ENCODE results near the gene PPP2R2B.

PPP2R2B gene

GRCh38 chr5:146697211-146697610, 181.3 kb downstream of the PPP2R2B start:
- no peaks in the 10 kb centered on the region for H3K9me3 ChIP-seq (ENCODE audit: control insufficient read depth, low read length)
- no peak overlapping the region for H3K9ac ChIP-seq (ENCODE audit: low read length)
- no peak overlapping the region for H3K4me3 ChIP-seq (ENCODE audit: low read length)
- H3K4me1 ChIP-seq (ENCODE audit: control insufficient read depth, insufficient read depth, low read length) = no peaks in the 10 kb centered on the region
- DNase-seq (ENCODE audit: low read depth) = no peak
- no peaks in the 10 kb centered on the region for H3K36me3 ChIP-seq (ENCODE audit: control insufficient read depth, insufficient read depth, low read length, severe bottlenecking)
- no peaks in the 10 kb centered on the region for H3K27me3 ChIP-seq (replicated peaks; ENCODE audit: control insufficient read depth, insufficient read depth, low read length)

- H3K4me1 ChIP-seq (ENCODE audit: control insufficient read depth, insufficient read depth, low read length) = no peaks in the 10 kb centered on the region
- H3K9me3 ChIP-seq (ENCODE audit: control insufficient read depth, low read length) = peaks cover 3% of the 10 kb centered on the region
- H3K27me3 ChIP-seq (replicated peaks; ENCODE audit: control insufficient read depth, insufficient read depth, low read length) = no peaks in the 10 kb centered on the region
- no peak overlapping the region for H3K9ac ChIP-seq (ENCODE audit: low read length)
- no peaks in the 10 kb centered on the region for H3K36me3 ChIP-seq (ENCODE audit: control insufficient read depth, insufficient read depth, low read length, severe bottlenecking)
- H3K4me3 ChIP-seq (ENCODE audit: low read length) = no peak overlapping the region
- no peak for DNase-seq (ENCODE audit: low read depth)
Measured at GRCh38 chr5:146695646-146696045, 182.9 kb downstream of the PPP2R2B start.

- no peak for DNase-seq (ENCODE audit: low read depth)
- H3K4me1 ChIP-seq (ENCODE audit: control insufficient read depth, insufficient read depth, low read length) = no peaks in the 10 kb centered on the region
- peaks cover 3% of the 10 kb centered on the region for H3K9me3 ChIP-seq (ENCODE audit: control insufficient read depth, low read length)
- no peaks in the 10 kb centered on the region for H3K36me3 ChIP-seq (ENCODE audit: control insufficient read depth, insufficient read depth, low read length, severe bottlenecking)
- H3K9ac ChIP-seq (ENCODE audit: low read length) = no peak overlapping the region
- no peaks in the 10 kb centered on the region for H3K27me3 ChIP-seq (replicated peaks; ENCODE audit: control insufficient read depth, insufficient read depth, low read length)
- H3K4me3 ChIP-seq (ENCODE audit: low read length) = no peak overlapping the region
Measured at GRCh38 chr5:146690880-146691355, 187.6 kb downstream of the PPP2R2B start.

GRCh38 chr5:146687630-146688029, 190.9 kb downstream of the PPP2R2B start:
- H3K36me3 ChIP-seq (ENCODE audit: control insufficient read depth, insufficient read depth, low read length, severe bottlenecking) = no peaks in the 10 kb centered on the region
- no peak for DNase-seq (ENCODE audit: low read depth)
- H3K27me3 ChIP-seq (replicated peaks; ENCODE audit: control insufficient read depth, insufficient read depth, low read length) = no peaks in the 10 kb centered on the region
- peaks cover 5% of the 10 kb centered on the region for H3K4me1 ChIP-seq (ENCODE audit: control insufficient read depth, insufficient read depth, low read length)
- H3K9me3 ChIP-seq (ENCODE audit: control insufficient read depth, low read length) = peaks cover 3% of the 10 kb centered on the region
- H3K4me3 ChIP-seq (ENCODE audit: low read length) = no peak overlapping the region
- H3K9ac ChIP-seq (ENCODE audit: low read length) = no peak overlapping the region

GRCh38 chr5:146683861-146684260, 194.7 kb downstream of the PPP2R2B start:
- Histone ChIP-seq H3K4me1 (ENCODE audit: control insufficient read depth, insufficient read depth, low read length) (peaks cover 11% of the 10 kb centered on the region), H3K9ac (ENCODE audit: low read length) (no peak overlapping the region), H3K36me3 (ENCODE audit: control insufficient read depth, insufficient read depth, low read length, severe bottlenecking) (no peaks in the 10 kb centered on the region), H3K27me3 (replicated peaks; ENCODE audit: control insufficient read depth, insufficient read depth, low read length) (no peaks in the 10 kb centered on the region), H3K9me3 (ENCODE audit: control insufficient read depth, low read length) (no peaks in the 10 kb centered on the region), H3K4me3 (ENCODE audit: low read length) (no peak overlapping the region)
- no peak for DNase-seq (ENCODE audit: low read depth)

GRCh38 chr5:146682899-146683532, 195.5 kb downstream of the PPP2R2B start:
- DNase-seq (ENCODE audit: low read depth) = no peak
- Histone ChIP-seq H3K4me1 (ENCODE audit: control insufficient read depth, insufficient read depth, low read length) (peaks cover 11% of the 10 kb centered on the region), H3K4me3 (ENCODE audit: low read length) (no peak overlapping the region), H3K9ac (ENCODE audit: low read length) (no peak overlapping the region), H3K36me3 (ENCODE audit: control insufficient read depth, insufficient read depth, low read length, severe bottlenecking) (no peaks in the 10 kb centered on the region), H3K27me3 (replicated peaks; ENCODE audit: control insufficient read depth, insufficient read depth, low read length) (no peaks in the 10 kb centered on the region), H3K9me3 (ENCODE audit: control insufficient read depth, low read length) (no peaks in the 10 kb centered on the region)

- Histone ChIP-seq H3K36me3 (ENCODE audit: control insufficient read depth, insufficient read depth, low read length, severe bottlenecking) (no peaks in the 10 kb centered on the region), H3K9ac (ENCODE audit: low read length) (no peak overlapping the region), H3K27me3 (replicated peaks; ENCODE audit: control insufficient read depth, insufficient read depth, low read length) (no peaks in the 10 kb centered on the region), H3K9me3 (ENCODE audit: control insufficient read depth, low read length) (no peaks in the 10 kb centered on the region), H3K4me3 (ENCODE audit: low read length) (no peak overlapping the region), H3K4me1 (ENCODE audit: control insufficient read depth, insufficient read depth, low read length) (peaks cover 11% of the 10 kb centered on the region)
- DNase-seq (ENCODE audit: low read depth) = no peak
Measured at GRCh38 chr5:146681585-146682105, 196.9 kb downstream of the PPP2R2B start.

- Histone ChIP-seq H3K9me3 (ENCODE audit: control insufficient read depth, low read length) (no peaks in the 10 kb centered on the region), H3K27me3 (replicated peaks; ENCODE audit: control insufficient read depth, insufficient read depth, low read length) (no peaks in the 10 kb centered on the region), H3K4me3 (ENCODE audit: low read length) (no peak overlapping the region), H3K36me3 (ENCODE audit: control insufficient read depth, insufficient read depth, low read length, severe bottlenecking) (no peaks in the 10 kb centered on the region), H3K9ac (ENCODE audit: low read length) (no peak overlapping the region), H3K4me1 (ENCODE audit: control insufficient read depth, insufficient read depth, low read length) (peaks cover 11% of the 10 kb centered on the region)
- DNase-seq (ENCODE audit: low read depth) = no peak
Measured at GRCh38 chr5:146680846-146681584, 197.5 kb downstream of the PPP2R2B start.

- no peak overlapping the region for H3K9ac ChIP-seq (ENCODE audit: low read length)
- H3K27me3 ChIP-seq (replicated peaks; ENCODE audit: control insufficient read depth, insufficient read depth, low read length) = no peaks in the 10 kb centered on the region
- H3K4me3 ChIP-seq (ENCODE audit: low read length) = no peak overlapping the region
- H3K36me3 ChIP-seq (ENCODE audit: control insufficient read depth, insufficient read depth, low read length, severe bottlenecking) = no peaks in the 10 kb centered on the region
- no peaks in the 10 kb centered on the region for H3K9me3 ChIP-seq (ENCODE audit: control insufficient read depth, low read length)
- H3K4me1 ChIP-seq (ENCODE audit: control insufficient read depth, insufficient read depth, low read length) = peaks cover 21% of the 10 kb centered on the region
- DNase-seq (ENCODE audit: low read depth) = no peak
Measured at GRCh38 chr5:146675636-146676035, 202.9 kb downstream of the PPP2R2B start.

- Histone ChIP-seq H3K9ac (ENCODE audit: low read length) (no peak overlapping the region), H3K4me1 (ENCODE audit: control insufficient read depth, insufficient read depth, low read length) (peaks cover 31% of the 10 kb centered on the region), H3K27me3 (replicated peaks; ENCODE audit: control insufficient read depth, insufficient read depth, low read length) (no peaks in the 10 kb centered on the region), H3K36me3 (ENCODE audit: control insufficient read depth, insufficient read depth, low read length, severe bottlenecking) (no peaks in the 10 kb centered on the region), H3K9me3 (ENCODE audit: control insufficient read depth, low read length) (no peaks in the 10 kb centered on the region), H3K4me3 (ENCODE audit: low read length) (no peak overlapping the region)
- DNase-seq (ENCODE audit: low read depth) = no peak
Measured at GRCh38 chr5:146672866-146673265, 205.7 kb downstream of the PPP2R2B start.

- H3K36me3 ChIP-seq (ENCODE audit: control insufficient read depth, insufficient read depth, low read length, severe bottlenecking) = no peaks in the 10 kb centered on the region
- peaks cover 41% of the 10 kb centered on the region for H3K4me1 ChIP-seq (ENCODE audit: control insufficient read depth, insufficient read depth, low read length)
- H3K27me3 ChIP-seq (replicated peaks; ENCODE audit: control insufficient read depth, insufficient read depth, low read length) = no peaks in the 10 kb centered on the region
- no peak for DNase-seq (ENCODE audit: low read depth)
- H3K9ac ChIP-seq (ENCODE audit: low read length) = no peak overlapping the region
- no peak overlapping the region for H3K4me3 ChIP-seq (ENCODE audit: low read length)
- no peaks in the 10 kb centered on the region for H3K9me3 ChIP-seq (ENCODE audit: control insufficient read depth, low read length)
Measured at GRCh38 chr5:146671561-146672295, 206.8 kb downstream of the PPP2R2B start.
